Esophagus muscularis mucosa (tissue), 3 donors: ENCODE measurements around the gene GNAT3.

Experiments
- POLR2A ChIP-seq: fragments of 450-650 bp; IDR thresholded peaks from one replicate; pipeline ENCODE4 v1.6.1; 2017; ENCODE audit warnings: antibody characterized with exemption, moderate library complexity, mild to moderate bottlenecking, low read depth
- POLR2AphosphoS5 ChIP-seq, 2 donors: sonication (generic); formaldehyde crosslinking; IDR thresholded peaks; one replicate each; pipeline ENCODE4 v1.6.1; 2017; ENCODE audit warnings: antibody characterized with exemption in 2 of 2
- TF ChIP-seq, protein P1 (sequence below), 3 experiments: fragments of 200-600 bp in 2 of 3; fragments of 450-650 bp in 1 of 3; sonication (generic) in 2 of 3; IDR thresholded peaks; one replicate each; pipeline ENCODE4 v1.5.1; 2017 to 2019; ENCODE audit warnings: antibody characterized with exemption in 3 of 3, mild to moderate bottlenecking in 2 of 3, moderate library complexity in 1 of 3

DNA sequence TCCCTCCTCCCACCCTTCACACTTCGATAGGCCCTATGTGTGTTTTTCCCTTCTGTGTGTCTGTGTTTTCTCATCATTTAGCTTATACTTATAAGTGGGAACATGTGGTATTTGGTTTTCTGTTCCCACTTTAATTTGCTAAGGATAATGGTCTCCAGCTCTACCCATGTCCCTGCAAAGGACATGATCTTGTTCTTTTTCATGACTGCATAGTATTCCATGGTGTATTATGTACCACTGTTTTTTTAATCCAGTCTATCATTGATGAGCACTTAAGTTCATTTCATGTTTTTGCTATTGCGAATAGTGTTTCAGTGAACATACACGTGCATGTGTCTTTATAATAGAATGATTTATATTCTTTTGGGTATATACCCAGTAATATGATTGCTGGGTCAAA is 46.3 kb upstream of the GNAT3 start:
- TF ChIP-seq, protein P1, sequence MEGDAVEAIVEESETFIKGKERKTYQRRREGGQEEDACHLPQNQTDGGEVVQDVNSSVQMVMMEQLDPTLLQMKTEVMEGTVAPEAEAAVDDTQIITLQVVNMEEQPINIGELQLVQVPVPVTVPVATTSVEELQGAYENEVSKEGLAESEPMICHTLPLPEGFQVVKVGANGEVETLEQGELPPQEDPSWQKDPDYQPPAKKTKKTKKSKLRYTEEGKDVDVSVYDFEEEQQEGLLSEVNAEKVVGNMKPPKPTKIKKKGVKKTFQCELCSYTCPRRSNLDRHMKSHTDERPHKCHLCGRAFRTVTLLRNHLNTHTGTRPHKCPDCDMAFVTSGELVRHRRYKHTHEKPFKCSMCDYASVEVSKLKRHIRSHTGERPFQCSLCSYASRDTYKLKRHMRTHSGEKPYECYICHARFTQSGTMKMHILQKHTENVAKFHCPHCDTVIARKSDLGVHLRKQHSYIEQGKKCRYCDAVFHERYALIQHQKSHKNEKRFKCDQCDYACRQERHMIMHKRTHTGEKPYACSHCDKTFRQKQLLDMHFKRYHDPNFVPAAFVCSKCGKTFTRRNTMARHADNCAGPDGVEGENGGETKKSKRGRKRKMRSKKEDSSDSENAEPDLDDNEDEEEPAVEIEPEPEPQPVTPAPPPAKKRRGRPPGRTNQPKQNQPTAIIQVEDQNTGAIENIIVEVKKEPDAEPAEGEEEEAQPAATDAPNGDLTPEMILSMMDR (IDR thresholded peaks at IDR 0.05): no peak
- TF ChIP-seq POLR2A: no peak
- no peak for TF ChIP-seq POLR2AphosphoS5 (IDR thresholded peaks at IDR 0.05)
